Neural cell (in vitro differentiated cells): Measurements from ENCODE around the gene PNKD. TPM values are rescaled to one million over a fixed set of nuclear protein-coding genes. Genes with fewer than 3 reads are reported as not detected.
"Not testable (repeated sequence)": the region's sequence is repeated elsewhere in the genome, so short reads cannot be mapped to it uniquely, and the experiment has no call there.

Experiments
- H2AFZ ChIP-seq: fragments of 200-600, 300-800 bp; sonication (generic), shearing (Covaris generic); 2 replicates; pipeline ENCODE4 v1.6.0; 2014; ENCODE audit warnings: low read depth, mild to moderate bottlenecking, antibody characterized with exemption, low read length, moderate library complexity
- H3F3A ChIP-seq: fragments of 200-600 bp; shearing (Covaris generic); 2 replicates; pipeline ENCODE4 v1.6.1; 2016; ENCODE audit warnings: mild to moderate bottlenecking, moderate library complexity, mixed read lengths, antibody characterized with exemption, low read length; ENCODE audit not compliant: insufficient read depth, poor library complexity, severe bottlenecking
- H3K27ac ChIP-seq: fragments of 200-600, 300-800 bp; sonication (generic), shearing (Covaris generic); 2 replicates; pipeline ENCODE4 v1.5.1; 2014; ENCODE audit warnings: mild to moderate bottlenecking, low read length, moderate library complexity
- H3K27me3 ChIP-seq: fragments of 300-800, 200-600 bp; sonication (generic), shearing (Covaris generic); 2 replicates; pipeline ENCODE4 v1.6.0; 2014; ENCODE audit warnings: mild to moderate bottlenecking, low read depth, low read length, moderate library complexity; ENCODE audit not compliant: insufficient read depth
- H3K36me3 ChIP-seq: fragments of 300-800, 200-600 bp; sonication (generic), shearing (Covaris generic); 2 replicates; pipeline ENCODE4 v1.5.1; 2014; ENCODE audit warnings: mild to moderate bottlenecking, antibody characterized with exemption, low read length, moderate library complexity; ENCODE audit not compliant: insufficient read depth
- H3K4me2 ChIP-seq: fragments of 300-800, 200-600 bp; sonication (generic), shearing (Covaris generic); 2 replicates; pipeline ENCODE4 v1.6.0; 2014; ENCODE audit warnings: mild to moderate bottlenecking, low read length
- H3K4me3 ChIP-seq: fragments of 300-800, 200-600 bp; sonication (generic), shearing (Covaris generic); 2 replicates; pipeline ENCODE4 v1.5.1; 2014; ENCODE audit warnings: mild to moderate bottlenecking, low read length, moderate library complexity
- H3K79me2 ChIP-seq: fragments of 200-600 bp; shearing (Covaris generic); replicated peaks from 2 replicates; pipeline ENCODE4 v1.6.0; 2014; ENCODE audit warnings: mild to moderate bottlenecking, low read length, moderate library complexity; ENCODE audit not compliant: insufficient read depth
- H3K9ac ChIP-seq: fragments of 300-800, 200-600 bp; sonication (generic), shearing (Covaris generic); 2 replicates; pipeline ENCODE4 v1.6.1; 2016; ENCODE audit warnings: mild to moderate bottlenecking, low read length, mixed read lengths
- H3K9me2 ChIP-seq: fragments of 200-600 bp; shearing (Covaris generic); 2 replicates; pipeline ENCODE4 v1.6.1; 2016; ENCODE audit warnings: mild to moderate bottlenecking, low read length, mixed read lengths; ENCODE audit not compliant: insufficient read depth
- H3K9me3 ChIP-seq: fragments of 200-600, 300-800 bp; sonication (generic), shearing (Covaris generic); 2 replicates; pipeline ENCODE4 v1.6.1; 2016; ENCODE audit warnings: mild to moderate bottlenecking, mixed run types, low read length, moderate library complexity, mixed read lengths
- H4K20me1 ChIP-seq: fragments of 200-600 bp; shearing (Covaris generic); 2 replicates; pipeline ENCODE4 v1.6.1; 2016; ENCODE audit warnings: mild to moderate bottlenecking, mixed run types; ENCODE audit not compliant: insufficient read depth
- CTCF ChIP-seq: fragments of 450-650 bp; IDR thresholded peaks from 2 replicates; pipeline ENCODE4 v1.5.1; 2014; ENCODE audit warnings: antibody characterized with exemption, mild to moderate bottlenecking, moderate library complexity; ENCODE audit not compliant: poor library complexity, severe bottlenecking
- EP300 ChIP-seq: fragments of 450-650 bp; conservative IDR thresholded peaks from 2 replicates; pipeline ENCODE4 v1.6.1; 2014; ENCODE audit warnings: antibody characterized with exemption, mild to moderate bottlenecking, moderate library complexity; ENCODE audit not compliant: poor library complexity, severe bottlenecking
- EZH2 ChIP-seq: fragments of 200-600, 300-800 bp; shearing (Covaris generic), sonication (generic); IDR thresholded peaks from 2 replicates; pipeline ENCODE4 v1.6.1; 2014; ENCODE audit warnings: antibody characterized with exemption, low read length, borderline replicate concordance, mild to moderate bottlenecking; ENCODE audit not compliant: insufficient read depth, poor library complexity, severe bottlenecking
- MXI1 ChIP-seq: fragments of 450-650 bp; conservative IDR thresholded peaks from 2 replicates; pipeline ENCODE4 v1.6.1; 2014; ENCODE audit warnings: antibody characterized with exemption, mild to moderate bottlenecking; ENCODE audit not compliant: poor library complexity, severe bottlenecking
- POLR2AphosphoS5 ChIP-seq: IDR thresholded peaks from 2 replicates; pipeline ENCODE4 v1.6.1; 2012
- RAD21 ChIP-seq: fragments of 450-650 bp; conservative IDR thresholded peaks from 2 replicates; pipeline ENCODE4 v1.6.1; 2014; ENCODE audit warnings: antibody characterized with exemption, mild to moderate bottlenecking, moderate library complexity
- REST ChIP-seq: IDR thresholded peaks from 2 replicates; pipeline ENCODE4 v1.6.1; 2012; ENCODE audit warnings: borderline replicate concordance
- SMC3 ChIP-seq: fragments of 450-650 bp; conservative IDR thresholded peaks from 2 replicates; pipeline ENCODE4 v1.6.1; 2014; ENCODE audit warnings: antibody characterized with exemption, mild to moderate bottlenecking, moderate library complexity; ENCODE audit not compliant: poor library complexity
- TAF1 ChIP-seq: IDR thresholded peaks from 2 replicates; pipeline ENCODE4 v1.6.1; 2012; ENCODE audit warnings: low read depth
- polyA plus RNA-seq: library from polyadenylated mRNA; depleted of rRNA; stranded (reverse); fragments of >200 nt; gene quantifications from 2 replicates; pipeline ENCODE4 v1.2.3, GENCODE V29; 2014

Gene PNKD
- polyA plus RNA-seq, 1 donor from 2014 or later = 59.7 TPM

GRCh38 chr2:218307415-218308090 is 37.2 kb downstream of the PNKD start:
- Histone ChIP-seq H3K36me3 (no peaks in the 10 kb centered on the region), H3K79me2 (no peaks in the 10 kb centered on the region), H3F3A (no peaks in the 10 kb centered on the region), H3K4me3 (no peak overlapping the region), H3K4me2 (no peak overlapping the region), H3K9me3 (no peaks in the 10 kb centered on the region), H2AFZ (no peak overlapping the region), H3K9me2 (no peaks in the 10 kb centered on the region), H3K27ac (no peak overlapping the region), H3K27me3 (no peaks in the 10 kb centered on the region), H4K20me1 (no peaks in the 10 kb centered on the region), H3K9ac (no peak overlapping the region)
- no peak for TF ChIP-seq CTCF
- TF ChIP-seq EZH2 = no peak
- no peak for TF ChIP-seq SMC3
- no peak for TF ChIP-seq MXI1

- Histone ChIP-seq H2AFZ (no peak overlapping the region), H3K9ac (no peak overlapping the region), H3F3A (no peaks in the 10 kb centered on the region), H3K27ac (no peak overlapping the region), H3K4me3 (no peak overlapping the region), H3K36me3 (no peaks in the 10 kb centered on the region), H3K9me3 (no peaks in the 10 kb centered on the region), H3K9me2 (no peaks in the 10 kb centered on the region), H3K79me2 (no peaks in the 10 kb centered on the region), H4K20me1 (no peaks in the 10 kb centered on the region), H3K4me2 (no peak overlapping the region), H3K27me3 (no peaks in the 10 kb centered on the region)
- TF ChIP-seq CTCF = no peak
- no peak for TF ChIP-seq TAF1
- no peak for TF ChIP-seq POLR2AphosphoS5
- TF ChIP-seq RAD21 = no peak
- no peak for TF ChIP-seq EP300
- no peak for TF ChIP-seq MXI1
- no peak for TF ChIP-seq EZH2
- no peak for TF ChIP-seq SMC3
- no peak for TF ChIP-seq REST
These were observed 40.7 kb downstream of the PNKD start for GRCh38 chr2:218310853-218311540.

- H3K9ac ChIP-seq, H4K20me1 ChIP-seq, H3K9me3 ChIP-seq, H3K27me3 ChIP-seq, H3K9me2 ChIP-seq, H3F3A ChIP-seq, H3K79me2 ChIP-seq, H2AFZ ChIP-seq, H3K4me3 ChIP-seq, H3K4me2 ChIP-seq, H3K27ac ChIP-seq, H3K36me3 ChIP-seq: not testable (repeated sequence)
These were observed 41.4 kb downstream of the PNKD start for GRCh38 chr2:218311541-218312266.
